Astrocyte of the hippocampus (primary cell): ENCODE data around the gene BATF3.
"Not testable (repeated sequence)": the region's sequence is repeated elsewhere in the genome, so short reads cannot be mapped to it uniquely, and the experiment has no call there.

Experiments used
- DNase-seq: peaks from one replicate; pipeline ENCODE4 v3.0.0; 2011; ENCODE audit warnings: low read depth, low spot score

BATF3 gene

GRCh38 chr1:212699625-212700222 is at the start of gene BATF3:
Gene BATF3, minus strand, starts transcription at chr1:212699840. Its CDS starts 78 bp downstream, at chr1:212699762.
- peak; percentile 46 for DNase-seq

GRCh38 chr1:212746546-212746945 is 46.9 kb upstream of the BATF3 start:
- no peak for DNase-seq

- no peak for DNase-seq
Observed at GRCh38 chr1:212745303-212745702, 45.7 kb upstream of the BATF3 start.

- DNase-seq: peak; percentile 24
Observed at GRCh38 chr1:212743901-212744475, 44.3 kb upstream of the BATF3 start.

GRCh38 chr1:212738330-212738729 is 38.7 kb upstream of the BATF3 start:
- peak; percentile 31 for DNase-seq

GRCh38 chr1:212737559-212737958 is 37.9 kb upstream of the BATF3 start:
- DNase-seq: no peak

- DNase-seq: no peak
Observed at GRCh38 chr1:212733109-212733508, 33.5 kb upstream of the BATF3 start.

GRCh38 chr1:212731630-212732029 is 32.0 kb upstream of the BATF3 start:
- no peak for DNase-seq

- no peak for DNase-seq
Observed at GRCh38 chr1:212728606-212729005, 29.0 kb upstream of the BATF3 start.

GRCh38 chr1:212727386-212728181 is 27.9 kb upstream of the BATF3 start:
- DNase-seq: peak; percentile 86

- not testable (repeated sequence) for DNase-seq
Observed at GRCh38 chr1:212724679-212725078, 25.0 kb upstream of the BATF3 start.

- no peak for DNase-seq
Observed at GRCh38 chr1:212722270-212722957, 22.8 kb upstream of the BATF3 start.

GRCh38 chr1:212721388-212722247 is 22.0 kb upstream of the BATF3 start:
- DNase-seq: peak; percentile 88

GRCh38 chr1:212719633-212720032 is 20.0 kb upstream of the BATF3 start:
- no peak for DNase-seq

- no peak for DNase-seq
Observed at GRCh38 chr1:212718499-212718898, 18.9 kb upstream of the BATF3 start.

GRCh38 chr1:212716161-212716560 is 16.5 kb upstream of the BATF3 start:
- no peak for DNase-seq

GRCh38 chr1:212713465-212714136 is 14.0 kb upstream of the BATF3 start:
- DNase-seq: no peak

- peak; percentile 47 for DNase-seq
Observed at GRCh38 chr1:212712451-212713303, 13.0 kb upstream of the BATF3 start.

- DNase-seq: not testable (repeated sequence)
Observed at GRCh38 chr1:212711974-212712373, 12.3 kb upstream of the BATF3 start.

- no peak for DNase-seq
Observed at GRCh38 chr1:212710566-212710965, 10.9 kb upstream of the BATF3 start.
